ENCODE results near the gene TP73.
"Not testable (repeated sequence)": the region's sequence is repeated elsewhere in the genome, so short reads cannot be mapped to it uniquely, and the experiment has no call there.

The TP73 gene

DNA sequence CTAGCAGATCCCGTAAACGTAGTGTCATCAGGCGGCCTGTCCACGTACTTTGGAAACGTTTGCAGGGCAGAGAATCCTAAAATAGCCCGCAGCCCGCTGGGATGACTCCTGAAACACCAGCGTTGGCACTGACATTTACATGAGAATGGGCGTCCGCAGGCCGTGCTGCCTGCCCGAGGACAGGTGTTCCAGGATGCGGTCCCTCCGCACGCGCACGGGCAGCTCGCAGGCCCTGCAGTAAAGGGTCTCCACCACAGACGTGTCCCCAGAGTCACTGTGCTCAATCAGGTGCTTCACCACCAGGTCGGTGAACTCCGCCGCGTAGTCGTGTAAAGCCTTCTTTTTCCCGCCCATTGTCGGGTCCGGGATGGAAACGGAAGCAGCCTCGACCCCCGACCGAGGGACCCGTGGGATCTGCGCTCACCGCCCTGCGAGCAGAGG is 94.1 kb downstream of the TP73 start:
- no peak for DNase-seq

DNA sequence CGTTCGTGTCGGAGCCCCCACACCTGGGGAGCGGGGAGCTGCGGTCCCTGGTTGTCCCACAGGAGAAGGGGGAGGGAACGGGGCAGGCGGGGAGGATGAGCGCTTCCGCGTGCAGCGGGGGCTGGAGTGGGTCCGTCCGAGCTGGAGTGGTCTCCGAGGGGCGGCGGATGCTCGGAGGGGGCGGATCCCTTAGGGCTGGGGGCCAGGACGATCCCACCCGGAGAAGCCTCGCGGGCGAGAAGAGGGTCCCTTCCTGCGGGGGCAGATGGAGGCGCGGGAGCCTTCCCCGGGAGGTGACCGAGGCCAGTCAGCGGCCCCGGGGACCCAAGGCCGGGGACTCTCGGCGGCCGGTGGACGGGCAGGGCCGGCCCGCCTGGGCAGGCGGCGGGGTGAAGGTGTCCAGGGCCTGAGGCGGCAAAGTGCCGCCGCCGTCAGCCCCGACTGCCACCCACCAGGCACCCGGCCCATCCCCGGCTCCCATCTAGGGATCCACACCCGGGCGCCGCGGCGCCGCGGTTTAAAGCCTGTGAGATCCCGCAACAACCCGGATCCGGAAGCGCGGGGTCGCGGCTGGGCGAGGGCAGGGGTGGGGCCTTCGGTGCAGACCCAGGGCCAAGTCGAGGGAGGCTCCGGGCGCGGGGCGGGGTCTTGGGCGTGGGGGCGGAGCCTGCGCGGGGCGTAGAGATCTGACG is 94.7 kb downstream of the TP73 start:
- peak; percentile 78 for DNase-seq

DNA sequence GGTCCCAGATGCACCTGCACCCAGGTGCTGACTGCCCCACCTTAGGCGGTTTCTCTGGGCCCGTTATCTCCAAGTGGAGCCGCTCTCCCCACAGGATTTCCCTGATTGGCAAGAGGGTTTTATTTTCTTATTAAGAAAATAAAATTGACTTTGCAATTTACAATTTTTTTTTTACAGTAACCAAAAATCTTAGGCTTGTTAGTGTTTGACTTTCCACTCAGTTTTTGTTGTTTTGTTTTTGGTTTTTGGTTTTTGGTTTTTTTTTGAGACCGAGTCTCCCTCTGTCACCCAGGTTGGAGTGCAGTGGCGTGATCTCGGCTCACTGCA is 95.2 kb downstream of the TP73 start:
- no peak for DNase-seq

DNA sequence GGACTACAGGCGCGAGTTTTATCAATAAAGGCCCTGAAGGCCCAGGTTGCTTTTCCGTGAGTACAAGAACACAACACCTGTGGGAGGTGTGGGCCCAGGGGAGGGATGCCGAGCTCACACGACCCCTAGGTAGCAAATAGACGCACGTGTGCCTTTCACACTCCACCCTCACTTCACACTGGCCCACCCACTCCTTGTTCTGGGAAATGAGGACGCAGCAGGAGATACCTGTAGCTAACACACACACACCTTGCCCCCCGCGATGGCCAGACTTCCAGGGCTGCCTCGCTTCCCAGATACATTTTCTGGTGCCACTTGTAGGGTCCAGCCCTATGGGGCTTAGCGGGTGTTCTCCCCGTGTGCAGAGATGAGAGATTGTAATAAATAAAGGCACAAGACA is 95.6 kb downstream of the TP73 start:
- DNase-seq: no peak

DNA sequence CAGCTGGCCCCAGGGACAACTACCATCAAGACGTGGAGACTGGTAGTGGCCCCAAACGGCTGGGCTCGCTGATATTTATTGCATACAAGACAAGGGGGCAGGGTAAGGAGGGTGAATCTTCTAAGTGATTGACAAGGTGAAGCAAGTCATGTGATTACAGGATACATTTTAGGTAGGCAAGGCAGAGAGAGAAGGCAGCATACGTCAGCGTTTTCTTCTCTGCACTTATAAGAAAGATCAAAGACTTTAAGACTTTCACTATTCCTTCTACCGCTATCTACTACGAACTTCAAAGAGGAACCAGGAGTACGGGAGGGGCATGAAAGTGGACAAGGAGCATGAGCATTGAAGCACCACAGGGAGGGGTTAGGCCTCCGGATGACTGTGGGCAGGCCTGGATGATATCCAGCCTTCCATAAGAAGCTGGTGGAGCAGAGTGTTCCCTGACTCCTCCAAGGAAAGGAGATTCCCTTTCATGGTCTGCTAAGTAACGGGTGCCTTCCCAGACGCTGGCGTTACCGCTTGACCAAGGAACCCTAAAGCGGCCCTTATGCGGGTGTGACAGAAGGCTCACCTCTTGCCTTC is 96.1 kb downstream of the TP73 start:
- DNase-seq: not testable (repeated sequence)

DNA sequence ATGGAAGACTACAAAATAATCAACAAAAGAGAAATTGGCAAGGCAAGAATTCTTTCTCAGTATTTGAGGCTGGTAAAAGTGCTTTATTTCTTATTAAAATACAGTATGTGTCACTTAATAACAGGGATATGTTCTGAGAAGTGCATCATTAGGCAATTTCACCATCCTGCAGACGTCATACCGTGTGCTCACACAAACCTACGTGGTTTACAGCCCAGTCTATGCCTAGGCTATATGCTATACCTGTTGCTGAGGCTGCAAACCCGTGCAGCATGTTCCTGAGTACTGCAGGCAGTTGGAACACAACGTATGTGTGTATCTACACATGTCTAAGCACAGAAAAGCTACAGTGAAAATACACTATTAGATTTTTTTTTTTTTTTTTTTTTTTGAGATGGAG is 97.2 kb downstream of the TP73 start:
- no peak for DNase-seq

DNA sequence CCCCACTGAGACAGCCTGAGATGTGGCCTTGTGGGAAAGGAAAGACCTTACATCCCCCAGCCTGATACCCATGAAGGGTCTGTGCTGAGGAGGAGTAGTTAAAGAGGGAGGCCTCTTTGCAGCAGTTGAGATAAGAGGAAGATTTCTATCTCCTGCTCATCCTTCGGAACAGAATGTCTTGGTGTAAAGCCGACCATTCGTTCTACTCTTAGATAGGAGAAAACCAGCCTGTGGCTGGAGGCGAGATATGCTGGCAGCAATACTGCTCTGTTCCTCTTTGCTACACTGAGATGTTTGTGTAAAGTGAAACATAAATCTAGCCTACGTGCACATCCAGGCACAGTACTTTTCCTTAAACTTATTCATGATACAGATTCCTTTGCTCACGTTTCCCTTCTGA is 98.4 kb downstream of the TP73 start:
- DNase-seq: no peak

DNA sequence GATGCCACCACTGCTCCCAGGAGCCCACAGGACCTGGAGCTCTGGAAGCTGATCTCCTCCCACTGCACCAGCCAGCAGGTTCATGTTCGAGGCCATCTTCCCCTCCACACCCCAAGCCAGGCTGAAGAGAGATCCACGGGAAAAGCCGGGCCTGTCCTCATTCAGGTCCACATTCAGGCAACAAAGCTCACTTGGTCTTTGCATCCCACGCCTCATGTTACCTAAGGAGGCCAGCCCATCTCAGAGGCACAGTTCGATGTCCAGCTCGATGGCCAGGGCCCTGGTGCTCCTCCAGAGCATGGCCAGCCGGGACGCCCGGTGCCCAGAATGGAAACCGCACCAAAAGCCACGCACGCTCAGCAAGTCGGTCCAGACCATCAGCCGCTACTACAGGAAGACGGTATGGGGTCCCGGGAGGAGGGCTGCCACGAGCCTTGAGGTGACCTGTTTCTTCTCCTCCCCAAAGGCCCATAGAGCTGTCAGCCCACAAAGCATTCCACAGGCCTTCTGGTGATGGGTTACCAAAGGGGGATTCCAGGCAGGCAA is 100.2 kb downstream of the TP73 start, which contains the start of gene CCDC27:
TSS of gene CCDC27 (plus strand) at position 51 of the 546 bp plus-strand sequence. CDS start at position 83, 32 bp downstream.
- no peak for DNase-seq

DNA sequence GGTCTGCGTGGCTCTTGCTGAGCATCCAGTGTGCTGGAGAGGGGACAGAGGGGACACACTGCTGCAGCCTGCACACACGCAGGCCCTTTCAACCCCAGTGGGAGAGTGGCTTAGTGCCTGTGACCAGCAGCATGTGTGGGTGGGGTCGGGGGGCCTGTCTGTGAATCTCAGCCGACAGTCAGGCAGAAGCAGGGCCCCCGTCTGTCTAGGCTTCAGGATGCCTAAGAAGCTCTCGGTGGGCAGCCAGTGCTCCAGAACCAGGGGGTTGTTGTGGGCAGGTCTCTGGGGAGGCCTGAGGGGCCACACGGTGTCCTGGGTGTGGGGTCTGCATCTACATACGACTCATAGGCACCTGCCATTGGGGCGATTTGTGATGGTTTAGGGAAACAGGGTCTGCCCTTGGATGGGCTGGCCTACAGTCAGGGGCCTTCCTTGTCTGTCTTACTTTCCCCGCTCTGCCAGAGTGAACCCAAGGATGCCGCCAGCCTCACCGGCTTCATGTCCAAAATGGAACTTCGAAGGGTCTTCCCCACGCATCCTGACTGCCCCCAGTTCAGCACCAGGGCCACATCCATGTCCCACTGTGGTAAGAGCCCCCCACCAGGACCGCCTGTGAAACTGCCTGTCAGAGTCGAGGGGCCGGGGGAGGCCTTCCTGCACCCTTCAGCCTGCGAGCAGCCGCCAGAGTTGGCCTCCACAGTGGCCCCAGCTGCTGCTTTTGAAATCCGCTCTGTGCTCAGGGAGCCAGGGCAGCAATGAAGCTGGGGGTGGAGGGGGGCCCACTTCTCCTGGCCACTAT is 101.5 kb downstream of the TP73 start:
- no peak for DNase-seq

DNA sequence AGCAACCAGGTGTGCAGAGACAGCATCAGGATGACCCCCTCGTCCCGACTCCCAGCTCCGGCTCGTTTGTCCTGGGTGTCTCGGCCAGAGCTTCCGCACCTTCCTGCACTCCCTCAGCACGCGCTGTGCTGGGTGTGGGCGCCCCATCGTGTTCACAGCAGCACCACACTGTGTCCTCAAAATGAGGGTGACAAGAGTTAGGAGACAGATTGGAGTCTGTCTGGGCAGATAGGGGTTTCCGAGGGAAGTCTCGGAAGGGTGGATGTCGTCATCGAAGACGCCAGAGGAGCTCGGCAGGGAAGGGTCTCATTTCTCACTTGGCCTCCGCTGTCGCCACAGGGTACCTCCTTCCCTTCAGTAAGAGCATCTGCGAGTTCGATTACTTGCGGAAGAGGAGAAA is 104.1 kb downstream of the TP73 start:
- no peak for DNase-seq

DNA sequence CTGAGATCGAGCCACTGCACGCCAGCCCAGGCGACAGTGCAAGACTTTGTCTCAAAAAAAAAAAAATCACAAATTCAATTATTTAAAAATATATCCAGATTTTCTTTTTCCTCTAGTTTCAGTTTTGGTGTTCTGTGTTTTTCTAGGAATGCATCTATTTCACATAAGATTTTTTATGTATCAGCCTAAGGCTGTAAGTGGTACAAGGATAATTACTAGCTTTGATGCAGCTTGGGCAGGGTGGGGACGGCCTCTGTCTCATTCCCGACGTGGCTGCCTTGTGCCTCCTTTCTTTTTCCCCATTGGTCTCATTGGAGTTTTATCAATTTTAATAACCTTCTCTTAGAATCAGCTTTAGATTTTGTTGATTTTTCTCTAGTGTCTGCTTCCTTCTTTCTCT is 106.8 kb downstream of the TP73 start:
- no peak for DNase-seq

DNA sequence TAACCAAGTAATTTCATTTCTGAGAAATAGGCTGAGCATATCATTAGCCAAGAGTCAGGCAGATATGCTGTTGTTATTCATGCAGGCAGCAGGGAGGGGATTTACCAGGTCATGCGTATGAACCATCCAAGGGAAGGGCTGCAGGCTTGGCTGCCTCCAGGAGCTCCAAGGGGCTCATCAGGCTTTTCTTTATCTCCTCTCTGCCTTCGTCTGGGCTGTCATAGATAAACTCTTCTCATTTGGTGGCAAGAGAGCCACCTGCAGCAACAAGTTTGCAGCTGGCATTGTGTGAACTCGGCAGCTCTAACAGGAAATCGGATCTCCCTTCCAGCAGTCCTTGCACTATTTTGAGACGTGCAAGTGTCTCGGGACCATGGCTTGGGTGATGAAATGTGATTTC is 107.5 kb downstream of the TP73 start:
- no peak for DNase-seq

DNA sequence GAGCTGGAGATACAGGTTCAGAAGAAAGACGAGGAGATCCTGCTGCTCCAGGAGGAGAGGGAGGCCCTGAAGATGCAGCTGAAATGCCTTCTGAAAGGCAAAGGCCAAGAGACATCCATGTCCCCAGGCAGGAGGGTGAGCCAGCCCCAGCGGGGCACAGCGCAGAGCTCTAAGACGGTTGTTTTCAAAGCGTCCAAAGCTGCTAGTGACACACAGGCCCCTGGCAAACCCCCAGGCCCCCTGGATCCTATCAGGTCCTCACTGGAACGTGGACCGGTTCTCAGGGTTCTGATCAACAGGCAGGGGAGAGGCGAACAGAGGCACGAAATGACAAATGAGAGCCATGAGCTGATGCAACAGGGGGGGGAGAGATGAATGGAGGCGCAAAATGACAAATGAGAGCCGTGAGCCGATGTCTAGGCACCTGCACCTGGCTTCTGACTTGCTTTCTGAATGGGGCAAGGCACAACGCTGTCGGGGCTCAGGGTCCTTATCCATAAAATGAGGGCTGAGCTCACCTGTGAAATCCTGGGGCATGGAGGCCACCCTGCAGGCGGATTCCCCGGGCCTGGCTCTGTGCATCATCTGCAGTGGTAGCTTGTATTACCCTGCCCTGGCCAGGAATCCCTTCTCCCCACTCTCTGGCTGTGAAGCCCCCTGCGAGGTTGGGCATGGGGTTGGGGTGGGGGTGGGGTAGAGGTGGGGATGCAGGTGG is 109.1 kb downstream of the TP73 start:
- no peak for DNase-seq

DNA sequence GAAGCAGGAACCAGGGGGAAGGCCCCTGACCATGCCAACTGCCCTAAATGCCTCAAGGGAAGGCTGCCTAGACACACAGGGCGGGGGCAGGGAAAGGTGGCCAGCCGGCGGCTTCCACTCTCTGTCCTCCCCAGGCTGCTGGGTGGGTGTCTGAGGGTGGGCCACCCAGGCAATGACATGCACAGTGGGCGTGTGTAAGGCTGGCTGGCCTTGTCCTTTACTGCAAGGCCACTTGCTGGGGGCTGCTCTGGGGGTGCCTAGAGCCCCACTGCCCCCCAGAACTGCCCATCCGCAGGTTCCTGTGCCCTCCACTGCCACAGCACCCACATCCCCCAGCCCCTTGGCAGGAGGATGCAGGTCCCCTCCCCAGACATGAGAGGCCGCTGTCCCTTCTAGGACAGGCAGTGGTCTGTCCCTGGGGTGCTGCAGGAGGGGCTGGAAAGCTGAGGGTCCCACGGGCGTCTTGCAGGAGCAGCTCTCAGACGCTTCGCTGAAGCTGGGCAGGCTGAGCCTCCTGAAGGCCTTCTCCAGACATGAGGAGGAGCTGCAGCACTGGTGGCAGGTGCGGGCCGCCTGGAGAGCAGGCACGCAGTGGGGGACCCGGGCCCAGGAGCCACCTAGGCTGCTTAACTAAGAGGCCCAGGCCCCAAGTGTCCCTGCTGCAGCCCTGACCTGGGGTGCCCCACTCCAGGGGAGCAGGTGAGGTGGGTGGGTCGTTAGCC is 110.0 kb downstream of the TP73 start:
- no peak for DNase-seq

DNA sequence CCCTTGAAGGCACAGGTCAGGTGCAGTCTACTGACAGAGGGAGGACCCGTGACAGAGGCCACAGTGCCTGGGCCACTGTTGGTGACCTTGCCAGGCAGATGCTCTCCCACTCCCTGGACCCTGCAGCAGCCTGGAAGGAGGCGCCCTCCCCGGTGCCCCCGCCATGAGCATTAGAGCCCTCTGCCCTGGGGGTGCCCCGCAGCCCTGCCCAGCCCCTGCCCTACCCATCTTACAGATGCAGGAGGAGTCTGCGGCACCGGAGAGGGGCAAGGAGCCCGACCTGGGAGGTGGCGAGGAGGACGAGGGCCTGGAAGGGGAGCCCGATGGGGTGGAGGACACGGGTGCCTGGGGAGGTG is 110.5 kb downstream of the TP73 start:
- no peak for DNase-seq

DNA sequence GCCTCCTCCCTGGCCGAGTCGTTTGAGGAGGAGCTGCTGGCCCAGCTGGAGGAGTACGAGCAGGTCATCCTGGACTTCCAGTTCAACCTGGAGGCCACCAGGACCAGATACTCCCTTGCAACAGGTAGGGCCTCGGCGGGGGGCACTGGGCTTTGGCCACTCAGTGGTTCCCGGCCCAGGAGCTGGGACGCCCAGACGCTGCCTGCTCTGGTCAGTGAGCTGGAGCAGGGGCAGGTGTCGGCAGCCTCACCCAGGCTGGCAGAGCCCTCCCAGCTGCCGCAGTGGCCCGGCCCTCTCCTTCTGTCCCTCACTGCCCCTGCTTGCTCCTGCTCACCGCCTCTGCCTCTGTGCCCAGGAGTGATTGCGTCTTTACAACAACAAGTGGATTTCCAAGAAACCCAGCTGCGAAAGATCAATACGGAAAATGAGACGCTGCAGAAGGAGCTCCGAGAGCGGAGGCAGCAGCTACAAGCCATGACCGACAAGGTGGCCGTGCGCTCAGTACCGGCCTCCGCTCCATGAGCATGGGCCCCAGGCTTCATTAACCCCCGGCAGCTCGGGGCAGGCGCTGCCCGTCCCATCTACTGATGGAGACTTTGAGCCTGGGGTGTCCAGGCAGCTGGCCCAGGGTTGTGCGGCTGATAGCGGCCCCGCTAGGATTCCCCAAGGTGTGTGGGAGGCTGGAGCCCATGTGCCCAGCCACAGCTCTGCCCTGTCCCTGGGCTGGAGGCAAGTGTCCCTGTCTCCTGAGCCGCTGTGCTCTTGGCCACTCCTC is 111.2 kb downstream of the TP73 start:
- DNase-seq: no peak

DNA sequence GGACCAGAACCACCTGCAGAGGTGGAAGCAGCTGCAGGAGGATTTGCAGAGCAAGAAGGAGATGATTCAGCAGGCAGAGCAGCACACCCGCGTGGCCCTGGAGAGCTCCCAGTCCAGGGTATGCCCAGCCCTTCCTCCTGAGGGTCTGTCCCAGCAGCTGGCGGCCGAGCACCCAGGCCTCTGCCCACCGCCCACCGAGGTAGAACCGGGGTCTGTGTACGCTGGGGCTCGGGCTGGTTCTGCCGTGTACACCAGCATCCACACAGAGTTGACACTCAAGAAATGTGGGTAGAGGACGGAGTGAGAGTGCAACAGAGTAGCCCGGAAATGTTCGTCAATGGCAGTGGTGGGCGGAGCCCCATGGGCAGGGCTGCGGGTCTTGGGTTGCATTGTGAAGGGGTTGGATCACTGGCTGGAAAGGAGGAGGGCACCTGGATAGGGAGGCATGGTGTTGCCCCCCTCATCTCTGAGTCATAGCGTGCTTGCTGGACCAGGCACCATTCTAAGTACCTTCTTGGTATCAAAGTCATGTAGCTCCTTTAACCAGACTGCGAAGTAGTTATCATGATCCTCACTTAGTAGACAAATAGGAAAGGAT is 115.1 kb downstream of the TP73 start:
- no peak for DNase-seq

DNA sequence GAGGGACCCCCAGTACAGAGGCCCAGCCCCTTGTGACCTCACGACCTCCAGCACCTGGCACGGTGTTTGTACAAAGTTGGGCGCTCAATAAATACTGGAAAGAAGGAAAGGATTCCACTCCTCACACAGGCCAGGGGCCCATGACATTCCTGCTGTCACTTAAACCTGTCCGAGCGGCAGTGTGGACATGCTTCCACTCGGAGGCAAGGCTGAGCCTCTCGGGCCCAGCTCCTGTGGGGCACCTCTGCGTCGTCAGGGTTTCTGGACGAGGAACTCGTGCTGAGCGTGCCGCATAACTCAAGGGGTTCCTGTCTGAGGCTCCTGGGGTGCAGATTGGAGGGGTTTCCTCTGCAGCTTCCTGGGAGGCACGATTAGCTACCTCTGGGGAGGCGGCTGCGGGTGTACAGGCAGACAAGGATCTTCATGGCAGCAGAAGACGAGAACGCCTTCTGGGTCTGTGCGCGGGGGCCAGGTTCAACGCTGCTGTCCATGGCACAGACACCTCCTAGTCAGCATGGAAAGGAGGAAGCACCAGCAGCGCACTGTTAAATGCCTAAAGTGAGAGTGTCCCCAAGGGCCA is 116.6 kb downstream of the TP73 start:
- DNase-seq: no peak

DNA sequence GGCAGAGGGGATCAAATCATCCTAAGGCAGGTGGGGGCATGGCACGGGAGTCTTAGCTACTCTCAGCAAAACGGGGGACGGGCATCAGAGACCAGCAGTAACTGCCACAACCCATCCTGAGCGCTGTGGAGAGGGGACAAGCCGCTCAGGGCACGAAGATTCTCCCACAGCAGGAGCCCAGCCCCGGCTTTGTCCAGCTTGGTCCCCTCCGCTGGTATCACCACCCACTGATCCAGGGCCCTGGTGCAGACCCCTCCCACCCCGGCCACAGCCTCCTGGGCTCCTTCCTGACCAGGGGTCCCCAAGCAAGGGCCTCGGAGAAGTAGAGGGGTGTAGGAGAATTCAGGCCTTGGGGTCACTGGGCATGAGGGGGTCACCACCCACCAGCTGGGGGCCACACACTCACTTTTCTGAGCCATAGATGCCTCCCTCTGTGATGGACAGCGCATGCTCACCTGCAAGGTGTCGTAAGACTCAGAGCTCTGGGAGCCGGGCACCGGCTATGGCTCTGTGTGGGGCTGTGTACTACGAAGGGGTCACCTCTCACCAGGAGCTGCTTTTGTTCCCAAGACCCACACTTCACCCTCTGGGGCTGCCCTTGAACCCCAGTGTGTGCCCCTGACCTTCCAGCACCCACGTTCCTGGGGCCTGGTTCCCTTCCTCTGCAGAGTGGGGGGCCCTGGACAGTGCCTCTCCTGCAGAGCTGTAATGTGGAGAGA is 117.9 kb downstream of the TP73 start:
- DNase-seq: no peak
